UCSD-AML1 (cell line): Measurements from ENCODE around the gene PNO1.
"Not testable (repeated sequence)": the region's sequence is repeated elsewhere in the genome, so short reads cannot be mapped to it uniquely, and the experiment has no call there.

Source experiments
- DNase-seq: peaks from one replicate; lab custom pipeline; 2025; ENCODE audit not compliant: unreplicated experiment; lab: John Stamatoyannopoulos, UW

Gene PNO1

DNA sequence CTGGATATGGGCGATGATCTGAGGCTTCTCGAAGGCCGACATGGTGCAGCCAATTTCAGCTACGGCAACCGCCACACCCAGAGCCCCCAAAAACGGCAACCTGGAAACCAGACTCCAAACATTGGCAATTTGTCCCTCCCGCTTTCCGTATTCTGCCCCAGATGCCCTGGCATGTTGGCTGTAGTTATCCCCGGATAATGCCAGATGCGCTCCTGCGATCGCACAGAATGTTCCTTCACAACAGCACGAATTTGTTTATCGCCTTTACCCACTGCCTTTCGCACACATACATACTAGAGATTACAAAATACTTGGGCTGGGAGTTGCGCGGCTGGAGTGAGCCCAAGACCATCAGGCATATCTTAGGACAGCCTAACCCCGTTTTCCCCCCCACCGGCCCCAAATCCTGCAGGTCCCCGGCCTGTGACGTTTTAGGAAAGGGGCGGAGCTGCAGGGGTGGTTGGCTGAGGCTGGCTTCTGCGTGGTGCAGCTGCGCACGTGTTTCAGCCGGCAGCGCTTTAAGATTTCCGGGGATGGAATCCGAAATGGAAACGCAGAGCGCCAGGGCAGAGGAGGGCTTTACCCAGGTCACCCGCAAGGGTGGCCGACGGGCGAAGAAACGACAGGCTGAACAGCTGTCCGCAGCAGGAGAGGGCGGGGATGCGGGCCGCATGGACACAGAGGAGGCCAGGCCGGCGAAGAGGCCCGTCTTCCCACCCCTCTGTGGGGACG lies at the start of gene PNO1:
Gene PNO1, plus strand, starts transcription at position 487 of the 732 bp plus-strand sequence. Its CDS starts 47 bp downstream, at position 534.
- peak; percentile 94 for DNase-seq

DNA sequence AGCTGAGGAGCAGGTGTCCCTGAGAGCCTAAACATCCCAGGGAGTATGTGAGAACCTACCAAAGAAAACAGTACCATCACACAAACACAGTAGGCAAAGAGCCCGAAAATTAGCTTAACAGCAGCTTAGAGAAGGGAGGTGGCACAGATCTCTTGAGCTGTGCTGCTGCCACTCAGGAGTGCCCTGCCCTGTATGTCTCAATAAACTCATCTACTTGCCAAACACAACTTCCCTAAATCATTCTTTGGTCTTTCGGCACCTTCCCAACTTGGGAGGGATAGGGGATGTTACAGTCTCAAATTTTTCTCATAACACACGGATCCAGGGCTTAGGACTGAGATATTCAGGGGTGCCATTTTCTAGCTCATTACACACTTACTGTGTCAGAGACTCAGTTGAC lies 49.6 kb upstream of the PNO1 start:
- DNase-seq: no peak

DNA sequence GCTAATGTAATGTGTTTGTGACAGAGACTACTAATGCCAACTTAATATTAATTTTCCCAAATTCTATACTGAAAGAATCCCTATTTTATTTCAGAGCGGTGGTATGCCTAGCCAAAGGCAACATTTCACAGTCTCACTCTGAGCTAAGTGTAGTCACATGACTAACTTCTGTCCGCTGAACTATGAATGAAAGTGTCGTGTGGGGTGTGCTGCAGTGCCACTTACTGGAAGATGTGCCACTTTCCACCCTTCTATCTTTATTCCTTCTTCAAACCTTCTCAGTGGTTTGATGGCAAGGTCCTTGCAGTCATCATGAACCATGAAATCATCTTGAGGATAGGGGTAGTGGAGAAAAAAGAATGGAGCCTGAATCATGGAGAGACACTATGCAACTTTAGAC lies 47.6 kb upstream of the PNO1 start:
- no peak for DNase-seq

DNA sequence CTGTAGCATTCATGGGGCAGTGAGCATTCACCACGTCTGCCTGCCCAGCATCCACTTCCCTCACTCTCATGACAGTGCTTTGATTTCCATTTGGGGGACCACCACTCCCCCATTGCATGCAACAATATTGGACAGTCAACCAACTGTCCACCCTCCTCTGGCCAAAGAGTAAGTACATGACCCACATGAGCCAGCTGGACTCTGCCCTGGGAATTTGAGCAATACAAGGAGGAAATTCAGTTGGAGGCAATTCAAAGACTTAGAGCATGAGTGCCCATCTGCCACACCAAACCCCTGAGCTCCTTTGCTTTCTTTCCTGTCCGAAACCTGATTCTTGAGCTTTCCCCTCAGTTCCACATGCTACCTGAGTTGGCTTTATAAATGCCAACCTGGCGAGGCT lies 41.7 kb upstream of the PNO1 start:
- DNase-seq: no peak

DNA sequence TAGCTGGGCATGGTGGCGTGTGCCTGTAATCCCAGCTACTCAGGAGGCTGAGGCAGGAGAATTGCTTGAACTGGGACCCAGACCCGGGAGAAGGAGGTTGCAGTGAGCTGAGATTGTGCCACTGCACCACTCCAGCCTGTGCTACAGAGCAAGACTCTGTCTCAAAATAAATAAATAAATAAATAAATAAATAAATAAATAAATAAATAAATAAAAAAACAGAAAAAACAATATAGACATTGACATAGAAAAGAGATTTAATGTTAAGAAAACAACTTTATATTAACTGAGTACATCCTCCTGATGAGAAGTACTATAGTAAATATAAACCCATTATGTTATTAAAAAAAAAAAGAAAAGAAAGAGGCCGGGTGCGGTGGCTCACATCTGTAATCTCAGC lies 39.8 kb upstream of the PNO1 start:
- not testable (repeated sequence) for DNase-seq

DNA sequence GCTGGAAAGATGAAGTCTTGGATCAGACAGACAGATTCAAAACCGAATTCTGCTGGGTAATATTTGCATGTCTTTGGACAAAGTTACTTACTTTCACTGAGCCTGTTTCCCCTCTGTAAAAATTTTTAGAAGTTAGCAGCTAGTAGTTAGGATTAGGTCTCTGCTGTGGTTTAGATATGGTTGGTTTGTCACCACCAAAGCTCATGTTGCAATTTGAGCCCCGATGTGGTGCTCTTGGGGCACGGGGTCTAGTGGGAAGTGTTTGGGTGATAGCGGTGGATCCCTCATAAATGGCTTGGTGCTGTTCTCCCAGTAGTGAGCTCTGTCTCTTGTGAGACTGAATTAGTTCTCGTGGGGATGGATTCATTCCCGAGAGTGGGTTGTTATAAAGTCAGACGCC lies 38.9 kb upstream of the PNO1 start:
- DNase-seq: no peak

DNA sequence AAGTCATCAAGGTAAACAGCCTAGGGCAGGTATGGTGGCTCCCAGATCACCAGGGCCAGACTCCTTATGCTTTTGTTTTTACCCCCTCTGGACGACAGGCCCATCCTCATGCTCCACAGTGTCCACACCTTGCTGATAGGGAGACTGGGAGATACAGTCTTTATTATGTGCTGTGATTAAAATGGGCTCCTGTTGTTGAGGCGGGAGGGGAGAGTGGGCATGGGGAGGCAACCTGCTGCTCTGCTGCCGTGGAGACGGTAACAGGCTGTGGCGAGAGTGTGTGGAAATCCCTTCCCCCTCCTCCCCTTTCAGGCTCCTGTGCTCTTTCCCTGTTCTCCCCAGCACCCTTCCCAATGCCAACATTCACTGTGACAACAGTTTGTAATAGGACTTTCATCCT lies 38.2 kb upstream of the PNO1 start:
- DNase-seq: no peak

DNA sequence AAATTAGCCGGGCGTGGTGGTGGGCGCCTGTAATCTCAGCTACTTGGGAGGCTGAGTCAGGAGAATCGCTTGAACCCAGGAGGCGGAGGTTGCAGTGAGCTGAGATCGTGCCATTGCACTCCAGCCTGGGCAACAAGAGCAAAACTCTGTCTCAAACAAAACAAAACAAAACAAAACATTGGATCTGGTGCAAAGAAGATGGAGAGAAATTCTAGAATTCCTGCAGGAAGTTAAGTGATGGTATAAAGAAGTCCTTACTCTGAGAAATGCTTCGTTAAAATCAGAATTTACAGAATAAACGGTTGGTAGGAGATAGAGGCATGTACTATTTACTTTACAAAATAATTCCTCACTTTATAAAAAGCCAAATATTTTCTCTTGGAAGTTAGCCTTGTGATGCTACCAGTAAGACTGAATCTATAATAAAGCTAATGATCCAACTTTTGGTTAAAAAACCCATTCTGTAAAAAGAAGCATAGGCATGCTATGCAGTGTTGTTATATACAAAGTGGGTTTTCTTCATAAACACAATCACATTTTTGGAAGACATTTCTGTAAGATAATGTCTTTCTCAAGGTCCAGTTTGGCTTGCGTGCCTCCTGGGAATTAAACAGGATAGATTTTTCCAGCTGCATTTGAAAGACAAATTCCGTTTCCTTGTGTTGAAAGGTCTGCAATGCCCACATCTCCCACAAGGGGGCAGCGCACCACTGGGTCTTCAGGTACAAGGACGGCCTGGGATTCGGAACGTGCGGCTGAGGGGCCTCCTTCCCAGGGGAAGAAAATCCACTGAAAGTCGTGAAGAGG lies 35.6 kb upstream of the PNO1 start:
- DNase-seq: peak; percentile 81

DNA sequence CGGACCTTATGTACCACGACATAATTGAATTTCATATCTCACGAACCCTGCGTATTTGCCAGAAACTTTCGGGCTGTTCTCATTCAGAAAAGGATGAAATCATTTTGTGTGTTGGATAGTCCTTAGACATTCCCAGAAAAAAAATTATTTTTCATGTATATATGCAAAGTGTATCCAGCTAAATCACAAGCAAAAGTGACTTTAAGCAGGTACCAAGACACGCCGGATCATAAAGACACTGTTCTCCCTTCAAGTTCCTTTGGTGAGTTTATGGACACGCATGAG lies 35.1 kb upstream of the PNO1 start:
- DNase-seq: no peak

DNA sequence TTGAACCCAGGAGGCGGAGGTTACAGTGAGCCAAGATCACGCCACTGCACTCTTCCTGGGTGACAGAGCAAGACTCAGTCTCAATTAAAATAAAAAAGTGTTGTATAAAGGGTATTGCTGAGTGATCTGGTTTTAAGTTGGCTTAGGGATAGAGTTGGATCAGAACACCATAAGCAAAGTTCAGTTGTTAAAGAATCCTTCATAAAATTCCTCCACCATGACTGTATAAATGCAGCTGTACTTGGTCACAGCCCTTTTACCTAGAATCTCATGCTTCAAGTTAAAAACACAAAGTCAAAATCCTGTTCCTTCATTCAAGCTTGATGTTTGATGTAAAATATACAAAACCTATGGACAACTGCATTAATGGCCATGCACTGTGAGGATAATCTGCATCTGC lies 33.4 kb upstream of the PNO1 start:
- DNase-seq: no peak

DNA sequence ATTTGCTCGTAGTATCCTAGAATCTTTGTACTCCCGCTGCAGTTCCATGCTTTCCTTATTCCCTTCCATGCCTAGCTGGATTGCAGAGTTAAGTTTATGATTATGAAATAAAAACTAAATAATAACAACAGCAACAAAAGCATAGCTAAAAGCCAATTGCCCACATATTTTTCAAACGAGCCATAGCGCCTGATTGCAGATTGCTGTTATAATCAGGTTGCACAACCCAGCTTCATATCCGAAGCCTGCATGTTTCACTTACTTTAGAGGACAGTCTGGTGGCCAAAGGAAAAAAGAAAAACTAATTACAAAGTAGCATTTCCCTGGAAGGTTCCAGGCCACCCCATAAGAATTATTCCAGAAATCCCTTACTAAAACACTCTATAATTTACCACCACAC lies 31.9 kb upstream of the PNO1 start:
- DNase-seq: no peak

DNA sequence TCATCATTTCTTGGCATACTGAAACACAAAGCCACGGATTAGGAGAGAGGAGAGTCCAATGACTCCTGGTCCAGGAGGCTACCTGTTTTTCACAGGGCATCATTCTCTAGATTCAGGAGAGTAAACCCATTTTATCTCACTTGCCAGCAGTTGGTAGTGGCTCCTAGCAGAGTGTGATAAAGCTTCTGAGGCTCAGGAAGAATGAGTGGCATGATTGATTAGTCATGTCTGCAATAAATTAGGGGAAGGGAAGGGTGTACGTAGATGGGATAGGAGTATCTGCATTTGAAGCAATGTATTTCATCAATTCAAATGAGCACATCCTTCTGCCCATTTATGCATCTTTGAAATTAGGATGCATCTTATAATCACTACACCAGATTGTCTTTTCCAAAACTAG lies 31.1 kb upstream of the PNO1 start:
- DNase-seq: no peak

DNA sequence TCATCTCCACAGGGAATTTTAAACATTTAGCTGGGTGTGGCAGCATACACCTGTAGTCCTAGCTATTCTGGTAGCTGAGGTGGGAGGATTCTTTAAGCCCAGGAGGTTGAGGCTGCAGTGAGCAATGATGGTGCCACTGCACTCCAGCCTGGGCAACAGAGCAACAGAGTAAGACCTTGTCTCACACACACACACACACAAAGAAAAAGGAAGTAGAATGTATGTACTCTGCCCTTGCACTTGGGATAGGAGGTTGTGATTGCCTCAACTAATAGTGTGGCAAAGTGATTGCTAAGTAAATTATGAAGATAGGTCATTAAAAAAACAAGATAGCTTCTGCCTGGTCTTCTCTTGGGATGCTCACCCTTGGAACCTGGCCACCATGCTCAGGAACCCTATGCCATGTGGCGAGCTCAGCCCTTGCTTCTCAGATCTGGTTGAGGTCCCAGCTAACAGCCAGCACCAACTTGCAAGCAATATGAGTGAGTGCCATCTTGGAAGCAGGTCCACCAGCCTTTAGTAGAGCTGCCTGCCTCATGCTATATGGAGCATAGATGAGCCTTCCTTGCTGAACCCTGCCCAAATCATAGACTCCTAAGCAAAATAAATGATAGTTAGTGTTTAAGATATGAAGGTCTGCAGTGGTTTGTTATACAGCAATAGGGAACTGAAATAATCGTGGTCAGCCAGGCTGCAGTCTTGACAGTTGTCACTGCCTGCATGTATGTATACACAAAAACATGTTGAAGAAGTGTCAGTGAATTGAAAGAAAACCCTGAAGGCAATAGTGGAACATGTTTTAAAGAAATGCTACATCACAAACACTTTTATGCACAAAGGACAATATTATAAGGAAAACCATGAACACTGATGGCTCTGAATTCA lies 30.1 kb upstream of the PNO1 start:
- DNase-seq: no peak

DNA sequence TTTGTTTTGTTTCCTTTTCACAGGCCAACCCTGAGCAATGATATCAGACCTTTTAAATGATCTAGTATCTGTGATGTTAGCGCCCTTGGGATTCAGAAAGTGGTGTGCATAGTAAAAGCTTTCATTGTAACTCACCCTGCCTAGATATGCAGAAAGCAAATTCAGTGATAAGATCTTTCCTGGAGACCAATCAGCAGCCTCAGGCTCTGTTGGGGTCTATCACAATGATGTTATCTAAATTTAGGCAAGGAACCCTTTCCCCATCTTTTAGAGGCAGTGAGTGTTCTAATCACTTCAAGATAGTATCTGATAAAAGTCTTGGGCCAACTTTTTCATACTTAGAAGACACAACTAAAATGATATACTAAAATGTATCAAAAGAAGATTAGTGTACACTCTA lies 23.6 kb upstream of the PNO1 start:
- no peak for DNase-seq

DNA sequence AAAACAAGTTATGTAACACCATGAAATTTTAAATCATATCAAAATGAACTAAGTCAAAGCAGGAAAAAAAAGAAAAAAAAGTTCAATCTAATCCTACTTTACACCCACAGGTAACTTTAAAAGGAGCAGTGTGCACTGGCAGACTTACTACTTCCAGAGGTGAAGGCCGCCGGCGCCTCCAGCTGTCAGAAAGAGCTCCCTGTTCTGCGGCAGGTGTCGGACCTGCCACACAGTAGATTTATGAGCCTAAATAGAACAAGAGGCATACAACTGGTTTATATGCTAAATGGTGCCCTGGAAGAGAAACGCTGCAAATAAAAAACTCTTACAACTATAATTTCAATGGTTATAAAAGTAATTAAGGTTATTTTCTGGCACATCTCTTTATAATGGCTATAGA lies 23.1 kb upstream of the PNO1 start:
- no peak for DNase-seq

DNA sequence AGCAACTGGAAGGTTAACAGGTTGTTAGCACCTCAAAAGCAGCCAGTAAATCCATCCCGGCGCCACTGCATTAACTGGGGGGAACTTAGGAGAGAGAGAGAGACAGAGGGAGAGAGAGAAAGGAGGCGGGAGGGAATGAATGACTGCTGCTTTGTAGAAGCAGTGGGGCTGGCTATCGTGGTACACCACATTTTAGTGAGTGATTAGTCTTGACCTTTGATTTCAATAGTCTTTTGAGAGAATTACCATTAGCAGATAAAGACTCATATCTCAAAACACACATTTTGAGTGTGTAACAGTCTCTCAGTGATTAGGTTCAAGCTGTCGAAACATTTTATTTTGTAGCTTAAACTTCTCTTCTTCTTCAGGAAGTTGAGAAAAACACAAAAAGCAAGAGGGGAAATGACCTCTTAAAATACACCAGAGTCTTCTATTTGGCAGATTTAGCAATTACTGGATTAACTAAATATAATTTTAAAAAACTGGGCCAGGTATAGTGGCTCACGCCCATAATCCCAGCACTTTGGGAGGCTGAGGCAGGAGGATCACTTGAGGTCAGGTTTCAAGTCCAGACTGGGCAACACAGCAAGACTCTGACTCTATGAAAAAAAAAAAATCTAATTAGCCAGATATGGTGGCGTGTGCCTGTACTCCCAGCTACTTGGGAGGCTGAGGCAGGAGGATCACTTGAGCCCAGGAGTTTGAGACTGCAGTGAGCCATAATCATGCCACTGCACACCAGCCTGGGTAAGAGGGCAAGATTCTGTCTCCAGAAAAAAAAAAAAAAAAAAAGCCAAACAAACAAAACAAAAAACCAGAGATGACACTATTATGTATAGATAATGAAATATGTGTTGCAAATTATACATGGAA lies 22.0 kb upstream of the PNO1 start:
- no peak for DNase-seq

DNA sequence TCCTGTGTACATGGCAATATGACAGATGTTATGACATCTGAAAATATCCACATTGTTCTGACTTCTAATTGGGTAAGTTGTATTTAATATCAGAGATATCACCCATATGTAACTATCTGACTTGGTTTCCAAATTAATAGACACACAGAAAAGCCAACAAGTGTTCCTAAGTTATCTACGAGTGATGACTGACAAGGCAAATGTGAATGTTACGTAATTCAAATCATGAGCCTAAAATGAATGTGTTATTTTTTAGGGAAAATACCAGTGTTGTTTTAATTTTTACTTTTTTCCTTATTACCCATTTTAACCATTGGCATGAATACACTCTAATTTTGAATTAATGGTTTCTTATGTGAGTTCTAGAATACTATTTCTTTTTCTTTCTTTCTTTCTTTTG lies 15.8 kb upstream of the PNO1 start:
- DNase-seq: no peak

DNA sequence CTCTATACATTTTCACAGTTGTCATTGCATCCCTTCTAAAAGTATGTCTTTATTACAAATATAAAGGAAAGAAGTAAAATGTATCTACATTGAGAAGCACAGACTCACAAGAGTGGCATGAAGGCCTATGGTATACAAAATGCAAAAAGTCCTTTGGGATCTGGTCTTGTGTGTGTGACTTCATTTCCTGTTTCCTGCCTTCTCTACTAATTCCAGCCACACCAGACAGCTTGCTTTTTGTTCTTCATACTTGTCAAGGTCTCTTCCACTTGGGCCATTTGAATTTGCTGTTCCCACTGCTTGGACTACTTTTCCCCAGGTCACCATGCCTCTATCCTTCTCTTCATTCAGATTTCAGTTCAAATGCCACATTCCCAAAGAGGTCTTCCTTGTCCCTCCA lies 6.7 kb upstream of the PNO1 start:
- DNase-seq: no peak

DNA sequence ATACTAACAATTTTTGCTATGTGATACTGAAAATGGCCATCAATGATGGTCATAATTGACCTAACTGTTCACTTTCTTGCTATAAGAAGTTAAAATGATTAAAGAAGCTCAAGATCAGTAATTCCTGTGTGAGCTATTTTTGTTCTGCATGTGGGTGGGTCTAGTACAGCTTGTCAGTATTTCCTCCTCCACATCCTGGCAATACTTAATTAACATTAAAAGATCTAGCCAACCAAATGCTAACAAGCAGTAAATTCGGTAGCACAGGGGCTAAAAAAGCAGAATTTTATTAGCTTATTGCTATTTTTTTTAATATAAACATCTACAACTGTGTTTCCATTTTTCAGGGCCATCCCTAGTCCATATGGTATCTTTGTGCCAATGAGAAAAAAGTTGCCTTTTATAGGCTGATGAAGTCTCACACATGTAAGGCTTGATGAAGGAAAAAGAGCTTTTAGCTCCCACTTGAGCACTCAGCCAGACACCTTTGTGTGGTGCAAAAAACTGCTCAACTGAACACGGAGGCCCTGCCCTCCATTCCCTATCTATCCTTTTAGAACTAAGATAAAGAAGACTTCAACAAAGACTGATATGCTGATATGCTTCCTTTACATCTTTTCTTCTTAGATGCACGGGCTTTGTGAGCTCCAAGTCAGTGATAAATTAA lies 4.9 kb upstream of the PNO1 start:
- DNase-seq: no peak

DNA sequence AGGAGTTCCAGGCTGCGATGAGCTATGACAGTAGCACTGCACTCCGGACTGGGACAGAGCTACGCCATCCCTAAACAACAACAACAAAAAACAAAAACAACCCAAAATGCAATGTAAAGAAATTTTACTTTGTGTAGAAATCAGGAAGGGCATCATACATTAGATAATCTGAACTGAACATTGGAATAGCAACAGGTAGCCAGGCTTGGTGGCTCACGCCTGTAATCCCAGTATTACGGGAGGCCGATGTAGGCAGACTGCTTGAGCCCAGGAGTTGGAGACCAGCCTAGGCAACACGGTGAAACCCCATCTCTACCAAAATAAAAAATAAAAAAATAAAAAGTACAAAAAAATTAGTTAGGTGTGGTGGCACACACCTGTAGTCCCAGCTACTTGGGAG lies 2.1 kb upstream of the PNO1 start:
- DNase-seq: no peak
